A549 treated with DMSO at 1 μM for 4 hours (cell line): ENCODE results near the gene RUSC2. TPM values are rescaled to one million over a fixed set of nuclear protein-coding genes. Genes with fewer than 3 reads are reported as not detected.

Experiments
- total RNA-seq: library from RNA; stranded (reverse); fragments of 200-300 nt; extraction: Qiagen RNA extraction; gene quantifications from 5 replicates; pipeline ENCODE4 v1.2.3, GENCODE V29; 2022; ENCODE audit warnings: low read depth

The RUSC2 gene, protein sequence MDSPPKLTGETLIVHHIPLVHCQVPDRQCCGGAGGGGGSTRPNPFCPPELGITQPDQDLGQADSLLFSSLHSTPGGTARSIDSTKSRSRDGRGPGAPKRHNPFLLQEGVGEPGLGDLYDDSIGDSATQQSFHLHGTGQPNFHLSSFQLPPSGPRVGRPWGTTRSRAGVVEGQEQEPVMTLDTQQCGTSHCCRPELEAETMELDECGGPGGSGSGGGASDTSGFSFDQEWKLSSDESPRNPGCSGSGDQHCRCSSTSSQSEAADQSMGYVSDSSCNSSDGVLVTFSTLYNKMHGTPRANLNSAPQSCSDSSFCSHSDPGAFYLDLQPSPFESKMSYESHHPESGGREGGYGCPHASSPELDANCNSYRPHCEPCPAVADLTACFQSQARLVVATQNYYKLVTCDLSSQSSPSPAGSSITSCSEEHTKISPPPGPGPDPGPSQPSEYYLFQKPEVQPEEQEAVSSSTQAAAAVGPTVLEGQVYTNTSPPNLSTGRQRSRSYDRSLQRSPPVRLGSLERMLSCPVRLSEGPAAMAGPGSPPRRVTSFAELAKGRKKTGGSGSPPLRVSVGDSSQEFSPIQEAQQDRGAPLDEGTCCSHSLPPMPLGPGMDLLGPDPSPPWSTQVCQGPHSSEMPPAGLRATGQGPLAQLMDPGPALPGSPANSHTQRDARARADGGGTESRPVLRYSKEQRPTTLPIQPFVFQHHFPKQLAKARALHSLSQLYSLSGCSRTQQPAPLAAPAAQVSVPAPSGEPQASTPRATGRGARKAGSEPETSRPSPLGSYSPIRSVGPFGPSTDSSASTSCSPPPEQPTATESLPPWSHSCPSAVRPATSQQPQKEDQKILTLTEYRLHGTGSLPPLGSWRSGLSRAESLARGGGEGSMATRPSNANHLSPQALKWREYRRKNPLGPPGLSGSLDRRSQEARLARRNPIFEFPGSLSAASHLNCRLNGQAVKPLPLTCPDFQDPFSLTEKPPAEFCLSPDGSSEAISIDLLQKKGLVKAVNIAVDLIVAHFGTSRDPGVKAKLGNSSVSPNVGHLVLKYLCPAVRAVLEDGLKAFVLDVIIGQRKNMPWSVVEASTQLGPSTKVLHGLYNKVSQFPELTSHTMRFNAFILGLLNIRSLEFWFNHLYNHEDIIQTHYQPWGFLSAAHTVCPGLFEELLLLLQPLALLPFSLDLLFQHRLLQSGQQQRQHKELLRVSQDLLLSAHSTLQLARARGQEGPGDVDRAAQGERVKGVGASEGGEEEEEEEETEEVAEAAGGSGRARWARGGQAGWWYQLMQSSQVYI (N-terminal part only)
- total RNA-seq, result 22.2 to 25.9 TPM (median 23.8 TPM) in 5 replicates

DNA sequence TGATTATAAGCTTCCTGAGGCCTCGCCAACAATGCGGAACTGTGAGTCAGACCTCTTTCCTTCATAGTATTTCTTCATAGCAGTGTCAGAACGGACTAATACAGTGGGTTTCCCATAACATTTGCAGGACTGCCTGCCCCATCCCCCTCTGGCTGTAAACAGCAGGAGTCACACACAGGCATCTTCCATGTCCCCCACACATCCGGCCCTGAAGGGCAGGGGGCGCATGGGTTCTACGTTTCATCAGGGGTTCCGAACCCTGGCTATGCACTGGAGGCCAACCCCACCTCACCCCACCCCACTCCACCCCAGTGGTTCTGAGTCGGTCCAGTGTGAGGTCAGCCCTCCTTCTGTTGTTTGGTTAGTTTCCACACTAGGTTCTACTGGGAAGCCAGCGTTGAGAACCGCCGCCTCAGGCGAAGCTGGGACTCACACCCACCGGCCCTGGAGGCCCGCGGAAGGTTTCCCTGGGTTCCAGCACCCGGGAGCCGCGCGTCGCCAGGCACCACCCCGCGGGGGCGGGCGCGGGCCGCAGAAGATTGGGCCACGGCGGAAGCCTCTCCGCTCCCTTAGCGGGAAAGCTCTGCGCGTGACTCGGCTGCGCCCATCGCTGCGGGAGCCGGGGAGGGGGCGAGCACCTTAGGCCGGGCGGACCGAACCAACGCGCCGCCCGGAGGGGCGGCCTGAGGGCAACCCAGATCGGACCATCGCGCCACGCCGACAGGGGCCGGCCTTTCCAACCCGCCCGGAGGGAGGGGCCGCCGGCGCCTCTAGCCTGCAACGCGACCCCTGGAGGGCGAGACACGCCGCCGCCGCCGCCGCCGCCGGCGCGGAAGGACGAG, at the start of gene RUSC2:
RUSC2 (plus strand) TSS at position 799 of the 842 bp plus-strand sequence. CDS start 56,411 bp downstream, outside the sequence.

Other genes with a start within 250 kb of the RUSC2 start
- 22.2 to 26.3 TPM (median 22.7 TPM) in 5 replicates for gene TESK1, start 115.2 kb downstream of the RUSC2 start, total RNA-seq
- 0.06 to 0.13 TPM (median 0.10 TPM) in 3 of 5 replicates, not detected in the others for gene CD72, start 128.3 kb downstream of the RUSC2 start, total RNA-seq
- not detected in 5 replicates for gene SIT1, start 160.8 kb downstream of the RUSC2 start, total RNA-seq
- gene RMRP, start 167.9 kb downstream of the RUSC2 start, total RNA-seq, result 7.7 to 45.5 TPM (median 11.2 TPM) in 4 of 5 replicates, not detected in the other
- 20.7 to 25.4 TPM (median 22.7 TPM) in 5 replicates for gene CCDC107, start 168.2 kb downstream of the RUSC2 start, total RNA-seq
- gene ARHGEF39, start 175.1 kb downstream of the RUSC2 start, total RNA-seq, result 11.9 to 21.4 TPM (median 19.4 TPM) in 5 replicates
- gene CA9, start 183.8 kb downstream of the RUSC2 start, total RNA-seq, result 3.4 to 8.1 TPM (median 6.2 TPM) in 5 replicates
- 576 to 636 TPM (median 626 TPM) in 5 replicates for gene TPM2, start 199.8 kb downstream of the RUSC2 start, total RNA-seq
- gene TLN1, start 242.1 kb downstream of the RUSC2 start, total RNA-seq, result 104 to 127 TPM (median 121 TPM) in 5 replicates
- gene CREB3, start 242.6 kb downstream of the RUSC2 start, total RNA-seq, result 55.2 to 62.8 TPM (median 58.7 TPM) in 5 replicates